OCI-LY3 (cell line): ENCODE data around the gene CPA2.
"Not testable (repeated sequence)": the region's sequence is repeated elsewhere in the genome, so short reads cannot be mapped to it uniquely, and the experiment has no call there.

ENCODE experiments used
- H2AFZ ChIP-seq: fragments of 200-600, 300-600 bp; shearing (Covaris generic); 2 replicates; pipeline ENCODE4 v1.6.0; 2014; ENCODE audit warnings: antibody characterized with exemption, low read depth, low read length
- H3K27ac ChIP-seq: fragments of 200-600, 300-600 bp; sonication (generic); 2 replicates; pipeline ENCODE4 v1.5.1; 2014; ENCODE audit warnings: mild to moderate bottlenecking, low read length, moderate library complexity, mixed read lengths
- H3K27me3 ChIP-seq: fragments of 200-600, 300-600 bp; sonication (generic); 2 replicates; pipeline ENCODE4 v1.6.1; 2014; ENCODE audit warnings: low read depth, low read length, mixed read lengths
- H3K36me3 ChIP-seq: fragments of 200-600, 300-600 bp; sonication (generic); replicated peaks from 2 replicates; pipeline ENCODE3; 2014; ENCODE audit warnings: low read depth, low read length, mixed read lengths
- H3K4me1 ChIP-seq: fragments of 300-600, 200-600 bp; sonication (generic); 2 replicates; pipeline ENCODE4 v1.6.1; 2014; ENCODE audit warnings: low read length, mixed read lengths
- H3K4me2 ChIP-seq: fragments of 200-600, 300-600 bp; sonication (generic); 2 replicates; pipeline ENCODE4 v1.6.1; 2014; ENCODE audit warnings: low read length, mixed read lengths
- H3K4me3 ChIP-seq: fragments of 300-600, 200-600 bp; sonication (generic); 2 replicates; pipeline ENCODE4 v1.5.1; 2014; ENCODE audit warnings: antibody characterized with exemption, mild to moderate bottlenecking, low read length, moderate library complexity
- H3K79me2 ChIP-seq: fragments of 300-600, 200-600 bp; shearing (Covaris generic); 2 replicates; pipeline ENCODE4 v1.6.1; 2014; ENCODE audit warnings: mild to moderate bottlenecking, low read length, mixed read lengths
- H3K9ac ChIP-seq: fragments of 300-600, 200-600 bp; shearing (Covaris generic); 2 replicates; pipeline ENCODE4 v1.6.0; 2014; ENCODE audit warnings: mild to moderate bottlenecking, low read length, moderate library complexity
- H3K9me3 ChIP-seq: fragments of 200-600, 300-600 bp; shearing (Covaris generic); 2 replicates; pipeline ENCODE4 v1.6.1; 2014; ENCODE audit warnings: low read length, mixed read lengths; ENCODE audit not compliant: insufficient read depth
- H4K20me1 ChIP-seq: fragments of 200-600, 300-600 bp; sonication (generic); 2 replicates; pipeline ENCODE4 v1.6.1; 2016; ENCODE audit warnings: low read length, mixed read lengths; ENCODE audit not compliant: insufficient read depth
- CTCF ChIP-seq: fragments of 200-600, 300-600 bp; sonication (generic); IDR thresholded peaks from 2 replicates; pipeline ENCODE4 v1.5.1; 2014; ENCODE audit warnings: antibody characterized with exemption, low read length, low read depth
- EZH2phosphoT487 ChIP-seq: fragments of 200-600 bp; shearing (Covaris generic); IDR thresholded peaks from 2 replicates; pipeline ENCODE4 v1.6.1; 2018; ENCODE audit warnings: antibody characterized with exemption, mixed run types, low read depth

CPA2 gene

GRCh38 chr7:130227883-130228575 is 38.6 kb upstream of the CPA2 start:
- no peaks in the 10 kb centered on the region; the same call in 1 of the 2 replicates for H3K9me3 ChIP-seq
- H3K4me3 ChIP-seq = no peak overlapping the region
- H3K4me2 ChIP-seq = no peak overlapping the region
- no peaks in the 10 kb centered on the region for H3K79me2 ChIP-seq
- H3K36me3 ChIP-seq = no peaks in the 10 kb centered on the region
- H3K4me1 ChIP-seq = 0 out of 2 replicates have a peak, but pooled peaks cover 3% of the 10 kb centered on the region
- no peaks in the 10 kb centered on the region for H3K27me3 ChIP-seq
- H4K20me1 ChIP-seq = no peaks in the 10 kb centered on the region
- H3K9ac ChIP-seq = no peak overlapping the region
- TF ChIP-seq CTCF (no peak), EZH2phosphoT487 (no peak)
- no peak overlapping the region for H2AFZ ChIP-seq
- no peak overlapping the region for H3K27ac ChIP-seq

GRCh38 chr7:130228840-130229502 is 37.7 kb upstream of the CPA2 start:
- Histone ChIP-seq H3K79me2 (no peaks in the 10 kb centered on the region), H4K20me1 (no peaks in the 10 kb centered on the region), H2AFZ (no peak overlapping the region), H3K9me3 (no peaks in the 10 kb centered on the region; the same call in 1 of the 2 replicates), H3K27me3 (no peaks in the 10 kb centered on the region), H3K4me2 (no peak overlapping the region), H3K9ac (no peak overlapping the region), H3K4me3 (no peak overlapping the region), H3K27ac (no peak overlapping the region), H3K4me1 (no peaks in the 10 kb centered on the region), H3K36me3 (no peaks in the 10 kb centered on the region)
- TF ChIP-seq CTCF = no peak
- TF ChIP-seq EZH2phosphoT487 = no peak

DNA sequence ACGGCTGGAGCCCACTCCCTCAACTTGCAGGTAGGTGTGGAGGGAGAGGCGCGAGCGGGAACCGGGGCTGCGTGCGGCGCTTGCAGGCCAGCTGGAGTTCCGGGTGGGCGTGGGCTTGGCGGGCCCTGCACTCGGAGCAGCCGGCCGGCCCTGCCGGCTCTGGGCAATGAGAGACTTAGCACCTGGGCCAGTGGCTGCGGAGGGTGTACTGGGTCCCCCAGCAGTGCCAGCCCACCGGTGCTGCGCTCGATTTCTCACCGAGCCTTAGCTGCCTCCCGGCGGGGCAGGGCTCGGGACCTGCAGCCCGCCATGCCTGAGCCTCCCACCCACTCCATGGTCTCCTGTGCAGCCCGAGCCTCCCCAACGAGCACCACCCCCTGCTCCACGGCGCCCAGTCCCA is 36.7 kb upstream of the CPA2 start:
- not testable (repeated sequence) for H3K79me2 ChIP-seq, H3K9me3 ChIP-seq, H3K4me1 ChIP-seq, H3K36me3 ChIP-seq, H3K4me2 ChIP-seq, H2AFZ ChIP-seq, H3K4me3 ChIP-seq, H4K20me1 ChIP-seq, H3K27ac ChIP-seq, H3K9ac ChIP-seq, H3K27me3 ChIP-seq

- Histone ChIP-seq H3K9me3 (no peaks in the 10 kb centered on the region), H3K4me2 (no peak overlapping the region), H3K27me3 (no peaks in the 10 kb centered on the region), H3K9ac (no peak overlapping the region), H2AFZ (no peak overlapping the region), H3K79me2 (no peaks in the 10 kb centered on the region), H3K27ac (no peak overlapping the region), H3K36me3 (no peaks in the 10 kb centered on the region), H3K4me3 (no peak overlapping the region), H3K4me1 (no peaks in the 10 kb centered on the region), H4K20me1 (no peaks in the 10 kb centered on the region)
- no peak for TF ChIP-seq EZH2phosphoT487
- no peak for TF ChIP-seq CTCF
Measured at GRCh38 chr7:130231792-130232191, 34.9 kb upstream of the CPA2 start.
